NCI-H2171 treated with DMSO at 0.1 percent for 48 hours (cell line): ENCODE data around the gene WDR45B.
"Not testable (repeated sequence)": the region's sequence is repeated elsewhere in the genome, so short reads cannot be mapped to it uniquely, and the experiment has no call there.

ENCODE experiments used
- DNase-seq: peaks from one replicate; lab custom pipeline; 2025; lab: John Stamatoyannopoulos, UW

The WDR45B gene

DNA sequence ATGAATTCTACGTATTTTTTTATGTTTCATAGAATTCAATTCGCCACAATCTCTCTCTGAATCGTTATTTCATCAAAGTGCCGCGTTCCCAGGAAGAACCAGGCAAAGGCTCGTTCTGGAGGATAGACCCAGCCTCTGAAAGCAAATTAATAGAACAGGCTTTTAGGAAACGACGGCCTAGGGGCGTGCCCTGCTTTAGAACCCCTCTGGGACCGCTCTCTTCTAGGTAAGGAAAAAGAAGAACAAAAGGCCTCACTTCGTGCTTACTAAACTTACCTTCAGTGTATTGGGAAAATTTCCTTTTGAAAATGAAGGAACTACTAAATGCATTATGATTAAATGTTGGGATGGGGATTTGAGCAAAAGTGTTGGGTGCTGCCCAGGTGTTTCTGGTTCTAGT is 65.5 kb downstream of the WDR45B start:
- DNase-seq, result no peak

DNA sequence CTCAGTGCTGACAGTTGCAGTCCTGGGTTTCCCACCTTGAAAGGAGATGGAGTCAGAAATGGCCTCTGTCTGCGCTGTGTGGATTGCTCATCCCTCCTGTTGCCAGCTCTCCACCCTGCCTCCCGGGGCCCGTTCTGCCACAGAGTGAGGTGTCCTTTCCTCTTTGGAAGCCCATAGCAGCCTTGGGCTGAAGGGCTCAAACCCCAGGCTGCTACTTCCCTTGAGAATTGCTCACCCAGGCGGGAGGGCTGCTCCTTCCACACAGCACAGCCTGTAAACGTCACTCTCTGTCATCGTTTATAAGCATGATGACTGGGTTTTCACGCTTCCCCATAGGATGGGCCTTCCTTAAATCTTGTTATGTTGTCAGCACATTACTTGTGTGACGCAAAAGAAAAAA is 66.0 kb downstream of the WDR45B start:
- DNase-seq, result no peak

GRCh38 chr17:82579969-82580368 is 68.3 kb downstream of the WDR45B start:
- not testable (repeated sequence) for DNase-seq

GRCh38 chr17:82577300-82577699 is 70.9 kb downstream of the WDR45B start:
- DNase-seq, result no peak

GRCh38 chr17:82575581-82576221 is 72.5 kb downstream of the WDR45B start:
- DNase-seq, result not testable (repeated sequence)

- DNase-seq, result no peak
These were observed 74.2 kb downstream of the WDR45B start for GRCh38 chr17:82574041-82574440.

GRCh38 chr17:82571855-82572254 is 76.4 kb downstream of the WDR45B start:
- DNase-seq, result no peak

DNA sequence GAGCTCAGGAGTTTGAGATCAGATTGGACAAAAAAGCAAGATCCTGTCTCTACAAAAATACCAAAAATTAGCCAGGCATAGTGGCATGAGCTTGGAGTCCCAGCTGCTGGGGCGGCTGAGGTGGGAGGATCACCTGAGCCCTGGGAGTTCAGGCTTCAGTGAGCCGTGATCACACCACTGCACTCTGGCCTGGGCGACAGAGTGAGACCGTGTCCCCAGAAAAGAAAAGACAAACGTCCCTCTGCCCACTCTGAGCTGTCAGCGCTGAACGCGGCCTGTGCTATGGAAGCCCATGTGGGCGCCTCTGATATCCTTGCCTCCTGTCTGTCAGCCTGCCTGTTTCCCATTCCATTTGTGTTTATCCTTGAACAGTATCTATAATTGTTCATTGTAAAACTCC is 78.0 kb downstream of the WDR45B start:
- DNase-seq, result no peak

DNA sequence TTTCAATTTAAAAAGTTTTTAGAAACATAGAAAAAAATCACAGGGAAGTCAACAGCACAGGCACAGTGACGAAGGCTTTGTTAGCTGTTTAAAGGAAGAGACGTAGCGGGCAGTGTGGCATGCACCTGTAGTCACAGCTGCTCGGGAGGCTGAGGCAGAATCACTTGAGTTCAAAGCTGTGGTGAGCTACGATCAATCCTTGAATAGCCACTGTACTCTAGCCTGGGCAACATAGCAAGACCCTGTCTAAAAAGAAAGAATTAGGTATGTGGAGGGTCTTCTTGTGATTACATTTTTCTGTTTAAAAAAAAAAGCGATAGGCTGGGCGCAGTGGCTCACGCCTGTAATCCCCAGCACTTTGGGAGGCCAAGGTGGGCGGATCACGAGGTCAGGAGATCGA is 78.6 kb downstream of the WDR45B start:
- DNase-seq, result no peak

GRCh38 chr17:82568997-82569393 is 79.2 kb downstream of the WDR45B start:
- DNase-seq, result no peak

DNA sequence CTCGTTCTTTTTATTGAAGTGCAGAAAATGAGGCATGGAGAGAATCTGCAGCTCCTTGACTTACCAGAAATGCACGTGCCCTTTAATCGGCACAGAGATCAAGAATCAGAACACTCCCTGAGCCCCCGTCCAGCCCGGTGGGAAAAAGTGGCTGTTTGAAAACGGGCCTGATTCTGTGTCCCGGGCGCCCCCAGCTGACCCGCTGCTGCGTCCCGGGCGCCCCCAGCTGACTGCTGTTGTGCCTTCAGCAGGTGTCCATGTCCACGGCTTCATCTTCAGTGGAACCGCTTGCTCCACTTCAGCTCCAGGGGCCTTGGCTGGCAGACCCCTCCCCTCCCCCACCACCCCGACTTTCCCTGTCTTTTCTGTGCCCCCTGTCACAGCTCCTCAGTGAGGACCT is 81.0 kb downstream of the WDR45B start:
- DNase-seq, result no peak

- DNase-seq, result peak; percentile 37
These were observed 81.9 kb downstream of the WDR45B start for GRCh38 chr17:82566129-82566960.

DNA sequence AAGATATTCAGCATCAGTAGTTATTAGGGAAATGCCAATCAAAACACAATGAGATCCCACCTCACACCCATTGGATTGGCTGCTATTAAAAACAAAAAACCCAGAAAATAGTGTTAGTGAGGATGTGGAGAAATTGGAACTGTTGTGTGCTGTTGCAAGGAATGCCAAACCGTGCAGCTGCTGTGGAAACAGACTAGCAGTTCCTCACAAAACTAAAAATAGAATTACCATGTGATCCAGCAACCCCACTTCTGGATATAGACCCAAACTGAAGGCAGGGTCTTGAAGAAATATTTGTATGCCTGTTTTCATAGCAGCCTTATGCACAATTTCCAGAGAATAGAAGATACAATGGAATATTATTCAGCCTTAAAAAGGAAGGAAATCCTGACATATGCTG is 82.7 kb downstream of the WDR45B start:
- no peak for DNase-seq
